Measurements from ENCODE around the gene REN. TPM values are rescaled to one million over a fixed set of nuclear protein-coding genes. Genes with fewer than 3 reads are reported as not detected.

The REN gene
- total and polyA plus RNA-seq, 2 of the 8 experiments (the other 6 are each of a cell fraction or from before 2014, with no cell fraction given), result 0.05 TPM; not detected in 1

DNA sequence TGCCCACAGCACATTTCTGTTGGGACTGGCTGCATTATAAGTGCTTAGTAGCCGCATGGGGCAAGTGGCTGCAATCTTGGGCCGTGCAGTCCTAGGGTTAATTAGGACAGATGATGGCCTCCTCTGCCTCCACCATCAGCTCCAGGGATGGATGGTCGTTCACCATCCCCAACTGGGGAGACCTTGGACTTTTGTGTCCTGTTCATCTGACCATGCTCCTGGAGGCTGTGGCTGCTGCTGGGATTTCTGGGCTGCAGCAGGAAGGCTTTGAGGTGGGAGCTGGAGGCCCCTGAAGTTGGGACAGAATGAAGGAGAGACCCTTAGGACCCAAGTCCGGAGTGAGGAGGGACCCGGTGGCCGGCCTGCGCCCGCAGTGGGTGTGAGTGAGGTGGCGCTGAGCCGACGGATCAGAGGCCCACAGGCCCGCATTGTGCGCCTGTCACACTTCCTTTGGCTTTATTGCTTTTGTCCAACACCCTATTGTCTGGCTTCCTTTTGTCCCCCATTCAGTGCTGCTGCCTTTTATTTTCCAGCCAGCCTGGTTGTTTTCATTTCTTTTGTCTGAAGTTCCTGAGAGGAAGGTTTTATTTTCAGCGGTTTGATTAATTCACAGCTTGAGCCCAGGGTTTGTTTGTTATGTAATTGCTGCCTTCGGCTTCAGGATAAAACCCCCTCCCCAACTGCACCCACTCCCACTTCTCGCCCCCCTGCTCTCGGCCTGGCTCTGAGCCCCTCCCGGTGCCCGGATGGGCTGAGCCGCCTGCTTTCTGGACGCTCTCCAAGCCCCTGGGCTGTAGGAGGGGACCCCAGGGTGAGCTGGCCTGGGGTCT is 57.6 kb downstream of the REN start (continued):
- TF ChIP-seq HDAC2 (IDR thresholded peaks at IDR 0.05; ENCODE audit: borderline replicate concordance in 1 of 2, low read depth in 2 of 2, low read length in 2 of 2) (0 out of 4 replicates have a peak, but pooled peaks have one; percentile 34 to 61), TAF7 (optimal IDR thresholded peaks at IDR 0.05; ENCODE audit: borderline replicate concordance, low read depth, low read length) (no peak), MAFK (IDR thresholded peaks at IDR 0.05; ENCODE audit: low read depth, low read length) (no peak), RFX5 (IDR thresholded peaks at IDR 0.05; ENCODE audit: borderline replicate concordance, low read depth, low read length) (no peak), SIRT6 (IDR thresholded peaks at IDR 0.05; ENCODE audit: low read length) (no peak), GTF2F1 (IDR thresholded peaks at IDR 0.05; ENCODE audit: borderline replicate concordance, low read depth, low read length) (no peak)
